ENCODE results near the gene ERP27.

- TF ChIP-seq ZNF274 (IDR thresholded peaks at IDR 0.05; ENCODE audit: low read depth, low read length) (no peak), SUZ12 (IDR thresholded peaks at IDR 0.05; ENCODE audit: extremely low read depth, insufficient read depth, insufficient read length) (no peak)
These were observed 35.9 kb downstream of the ERP27 start for GRCh38 chr12:14902465-14902864.

Measured in NT2/D1 (cell line).